GM23338 (cell line): Measurements from ENCODE around the gene ADI1. TPM values are rescaled to one million over a fixed set of nuclear protein-coding genes. Genes with fewer than 3 reads are reported as not detected.

ENCODE experiments used
- ATAC-seq: fragments of 200-7000 bp; cut with Tn5 transposase; 3 replicates; pipeline ENCODE4 v1.9.1; 2020
- DNase-seq: peaks from one replicate; pipeline ENCODE4 v3.0.0-alpha.2; 2015; ENCODE audit warnings: low spot score
- H2AFZ ChIP-seq: fragments of 200-600 bp; sonication (generic); 2 replicates; pipeline ENCODE4 v1.8.0; 2016; ENCODE audit warnings: antibody characterized with exemption, mild to moderate bottlenecking, moderate library complexity
- H3F3A ChIP-seq: fragments of 200-600 bp; sonication (generic); replicated peaks from 2 replicates; pipeline ENCODE4 v1.8.0; 2017; ENCODE audit warnings: antibody characterized with exemption, mixed run types, low read depth
- H3K27ac ChIP-seq: fragments of 200-600 bp; sonication (generic); 2 replicates; pipeline ENCODE4 v1.6.1; 2016; ENCODE audit warnings: low read depth
- H3K27me3 ChIP-seq: fragments of 200-600 bp; sonication (generic); 2 replicates; pipeline ENCODE4 v1.8.0; 2016; ENCODE audit warnings: mild to moderate bottlenecking, mixed run types, moderate library complexity; ENCODE audit not compliant: insufficient read depth
- H3K36me3 ChIP-seq: fragments of 200-600 bp; sonication (generic); 2 replicates; pipeline ENCODE4 v1.8.0; 2016; ENCODE audit warnings: mild to moderate bottlenecking; ENCODE audit not compliant: insufficient read depth
- H3K4me1 ChIP-seq: fragments of 200-600 bp; sonication (generic); 2 replicates; pipeline ENCODE4 v1.8.0; 2016; ENCODE audit warnings: mild to moderate bottlenecking, moderate library complexity; ENCODE audit not compliant: insufficient read depth
- H3K4me2 ChIP-seq: fragments of 200-600 bp; sonication (generic); 2 replicates; pipeline ENCODE4 v1.7.1; 2017; ENCODE audit warnings: mixed run types
- H3K4me3 ChIP-seq: fragments of 200-600 bp; sonication (generic); 2 replicates; pipeline ENCODE4 v1.6.1; 2016; ENCODE audit warnings: mixed run types
- H3K79me2 ChIP-seq: fragments of 200-600 bp; sonication (generic); replicated peaks from 2 replicates; pipeline ENCODE4 v1.8.0; 2017; ENCODE audit warnings: mild to moderate bottlenecking; ENCODE audit not compliant: insufficient read depth
- H3K9me2 ChIP-seq: fragments of 200-600 bp; sonication (generic); 2 replicates; pipeline ENCODE4 v1.8.0; 2017; ENCODE audit not compliant: insufficient read depth
- H4K20me1 ChIP-seq: fragments of 200-600 bp; sonication (generic); replicated peaks from 2 replicates; pipeline ENCODE4 v1.8.0; 2017; ENCODE audit warnings: mild to moderate bottlenecking; ENCODE audit not compliant: insufficient read depth
- H3K27ac Mint-ChIP-seq: 2 replicates; pipeline ENCODE4 v1.8.0; 2020; ENCODE audit warnings: inconsistent platforms, mild to moderate bottlenecking, moderate library complexity, mixed read lengths
- H3K27me3 Mint-ChIP-seq: 3 replicates; pipeline ENCODE4 v1.8.0; 2022; ENCODE audit warnings: low read depth, mild to moderate bottlenecking, moderate library complexity, mixed read lengths, inconsistent platforms; ENCODE audit not compliant: insufficient read depth, poor library complexity
- H3K36me3 Mint-ChIP-seq: 3 replicates; pipeline ENCODE4 v1.8.0; 2021; ENCODE audit warnings: low read depth, mild to moderate bottlenecking, inconsistent platforms, moderate library complexity, mixed read lengths
- H3K4me1 Mint-ChIP-seq: 3 replicates; pipeline ENCODE4 v1.8.0; 2020; ENCODE audit warnings: mild to moderate bottlenecking, inconsistent platforms, mixed read lengths
- H3K4me3 Mint-ChIP-seq: 3 replicates; pipeline ENCODE4 v1.8.0; 2021; ENCODE audit warnings: moderate library complexity, mild to moderate bottlenecking, inconsistent platforms, mixed read lengths
- H3K9me3 Mint-ChIP-seq: 3 replicates; pipeline ENCODE4 v1.8.0; 2020; ENCODE audit warnings: moderate library complexity, mild to moderate bottlenecking, inconsistent platforms, mixed read lengths
- CREB1 ChIP-seq: fragments of 250-450 bp; sonication (Bioruptor Pico); IDR thresholded peaks from 2 replicates; pipeline ENCODE4 v1.5.0; 2020; ENCODE audit warnings: low read depth, mild to moderate bottlenecking, moderate library complexity
- CTCF ChIP-seq, 2 experiments: fragments of 200-600 bp in 1 of 2; sonication (generic) in 1 of 2; conservative IDR thresholded peaks; 2 replicates each; pipeline versions ENCODE4 v1.5.1 to v1.6.1; 2016 to 2017; ENCODE audit warnings: antibody characterized with exemption in 2 of 2, low read depth in 2 of 2, mild to moderate bottlenecking in 2 of 2, moderate library complexity in 1 of 2
- ETS1 ChIP-seq: IDR thresholded peaks from 2 replicates; pipeline ENCODE4 v1.6.1; 2016; ENCODE audit warnings: antibody characterized with exemption
- EZH2 ChIP-seq: fragments of 200-600 bp; sonication (generic); IDR thresholded peaks from one replicate; pipeline ENCODE4 v1.8.0; 2017; ENCODE audit warnings: antibody characterized with exemption, mild to moderate bottlenecking, low read depth; ENCODE audit not compliant: unreplicated experiment
- EZH2phosphoT487 ChIP-seq: fragments of 200-600 bp; sonication (generic); IDR thresholded peaks from one replicate; pipeline ENCODE4 v1.8.1; 2018; ENCODE audit warnings: antibody characterized with exemption; ENCODE audit not compliant: unreplicated experiment
- JUNB ChIP-seq: IDR thresholded peaks from one replicate; pipeline ENCODE4 v1.6.1; 2016; ENCODE audit warnings: antibody characterized with exemption; ENCODE audit not compliant: unreplicated experiment
- NANOG ChIP-seq: IDR thresholded peaks from 2 replicates; pipeline ENCODE4 v1.6.1; 2016; ENCODE audit warnings: antibody characterized with exemption, borderline replicate concordance
- POLR2AphosphoS5 ChIP-seq: IDR thresholded peaks from 2 replicates; pipeline ENCODE4 v1.6.1; 2016; ENCODE audit warnings: antibody characterized with exemption, low read depth
- STAT1 ChIP-seq: IDR thresholded peaks from one replicate; pipeline ENCODE4 v1.6.1; 2016; ENCODE audit warnings: antibody characterized with exemption; ENCODE audit not compliant: unreplicated experiment
- ZNF114 ChIP-seq: fragments of 250-450 bp; sonication (Bioruptor Pico); IDR thresholded peaks from 2 replicates; pipeline ENCODE4 v1.5.0; 2020; ENCODE audit warnings: mild to moderate bottlenecking, moderate library complexity
- ZNF331 ChIP-seq: fragments of 250-450 bp; sonication (Bioruptor Pico); IDR thresholded peaks from 2 replicates; pipeline ENCODE4 v1.5.0; 2020; ENCODE audit warnings: low read depth, mild to moderate bottlenecking, moderate library complexity
- ZNF462 ChIP-seq: fragments of 250-450 bp; sonication (Bioruptor Pico); IDR thresholded peaks from 2 replicates; pipeline ENCODE4 v1.5.0; 2020; ENCODE audit warnings: mild to moderate bottlenecking, moderate library complexity
- polyA plus RNA-seq: library from polyadenylated mRNA; unstranded; fragments of >200 nt; fragmentation: Nextera tagmentation; extraction: Ambion mirVana; gene quantifications from 2 replicates; pipeline ENCODE4 v1.2.1, GENCODE V29; 2016
- total RNA-seq: library from RNA; depleted of rRNA; stranded (reverse); fragments of >200 nt; shearing (Covaris generic); gene quantifications from 2 replicates; pipeline ENCODE4 v1.2.3, GENCODE V29; 2014
- TF ChIP-seq, protein P1 (sequence below): IDR thresholded peaks from one replicate; pipeline ENCODE4 v1.6.1; 2018; ENCODE audit warnings: antibody characterized with exemption; ENCODE audit not compliant: unreplicated experiment

The ADI1 gene
- total and polyA plus RNA-seq, 2 experiments from 2014 or later = 16.3 to 31.9 TPM

DNA sequence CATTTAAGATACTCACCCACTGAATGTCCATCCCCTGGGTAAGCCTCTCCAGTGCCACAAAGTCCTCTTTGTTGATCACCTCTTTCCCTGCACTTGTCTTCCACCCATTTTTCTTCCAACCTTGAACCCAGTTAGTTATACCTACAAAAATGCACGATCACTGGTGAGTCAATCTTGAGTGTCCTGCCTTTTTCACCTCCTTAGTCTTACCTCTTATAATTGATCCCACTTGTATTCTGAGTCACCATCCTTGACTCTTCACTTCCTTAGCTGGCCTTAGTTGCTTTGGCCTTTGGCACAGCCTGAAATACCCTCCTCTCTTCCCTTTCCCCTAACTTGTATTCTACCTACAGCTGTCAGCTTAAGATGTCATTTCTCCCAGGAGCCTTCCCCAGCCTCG, 28.6 kb upstream of the ADI1 start:
- ATAC-seq (no peak), DNase-seq (no peak)
- Mint-ChIP-seq H3K27me3 (no peaks in the 10 kb centered on the region), H3K4me3 (no peak overlapping the region), H3K4me1 (no peaks in the 10 kb centered on the region), H3K9me3 (no peaks in the 10 kb centered on the region), H3K27ac (no peak overlapping the region), H3K36me3 (peaks cover 94% of the 10 kb centered on the region)
- no peaks in the 10 kb centered on the region for H3K27me3 ChIP-seq
- H3K4me2 ChIP-seq = no peak overlapping the region
- H3K4me3 ChIP-seq = no peak overlapping the region
- peaks cover 24% of the 10 kb centered on the region for H3K79me2 ChIP-seq
- TF ChIP-seq CREB1 (CRISPR knock-in tag) (no peak), JUNB (no peak), ETS1 (no peak), ZNF462 (CRISPR knock-in tag) (no peak), ZNF114 (no peak), STAT1 (no peak), POLR2AphosphoS5 (no peak), CTCF (conservative IDR thresholded peaks at IDR 0.05; ENCODE audit: low read depth in 2 of 2) (no peak), EZH2phosphoT487 (no peak), NANOG (no peak), EZH2 (no peak), ZNF331 (CRISPR knock-in tag) (no peak)
- TF ChIP-seq, protein P1, sequence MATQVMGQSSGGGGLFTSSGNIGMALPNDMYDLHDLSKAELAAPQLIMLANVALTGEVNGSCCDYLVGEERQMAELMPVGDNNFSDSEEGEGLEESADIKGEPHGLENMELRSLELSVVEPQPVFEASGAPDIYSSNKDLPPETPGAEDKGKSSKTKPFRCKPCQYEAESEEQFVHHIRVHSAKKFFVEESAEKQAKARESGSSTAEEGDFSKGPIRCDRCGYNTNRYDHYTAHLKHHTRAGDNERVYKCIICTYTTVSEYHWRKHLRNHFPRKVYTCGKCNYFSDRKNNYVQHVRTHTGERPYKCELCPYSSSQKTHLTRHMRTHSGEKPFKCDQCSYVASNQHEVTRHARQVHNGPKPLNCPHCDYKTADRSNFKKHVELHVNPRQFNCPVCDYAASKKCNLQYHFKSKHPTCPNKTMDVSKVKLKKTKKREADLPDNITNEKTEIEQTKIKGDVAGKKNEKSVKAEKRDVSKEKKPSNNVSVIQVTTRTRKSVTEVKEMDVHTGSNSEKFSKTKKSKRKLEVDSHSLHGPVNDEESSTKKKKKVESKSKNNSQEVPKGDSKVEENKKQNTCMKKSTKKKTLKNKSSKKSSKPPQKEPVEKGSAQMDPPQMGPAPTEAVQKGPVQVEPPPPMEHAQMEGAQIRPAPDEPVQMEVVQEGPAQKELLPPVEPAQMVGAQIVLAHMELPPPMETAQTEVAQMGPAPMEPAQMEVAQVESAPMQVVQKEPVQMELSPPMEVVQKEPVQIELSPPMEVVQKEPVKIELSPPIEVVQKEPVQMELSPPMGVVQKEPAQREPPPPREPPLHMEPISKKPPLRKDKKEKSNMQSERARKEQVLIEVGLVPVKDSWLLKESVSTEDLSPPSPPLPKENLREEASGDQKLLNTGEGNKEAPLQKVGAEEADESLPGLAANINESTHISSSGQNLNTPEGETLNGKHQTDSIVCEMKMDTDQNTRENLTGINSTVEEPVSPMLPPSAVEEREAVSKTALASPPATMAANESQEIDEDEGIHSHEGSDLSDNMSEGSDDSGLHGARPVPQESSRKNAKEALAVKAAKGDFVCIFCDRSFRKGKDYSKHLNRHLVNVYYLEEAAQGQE = no peak
- no peaks in the 10 kb centered on the region for H3K9me2 ChIP-seq
- H3K27ac ChIP-seq = no peak overlapping the region
- H3F3A ChIP-seq = no peaks in the 10 kb centered on the region
- no peaks in the 10 kb centered on the region for H3K4me1 ChIP-seq
- peaks cover 23% of the 10 kb centered on the region for H4K20me1 ChIP-seq
- H3K36me3 ChIP-seq = peaks cover 65% of the 10 kb centered on the region
- H2AFZ ChIP-seq = no peak overlapping the region
